IPS-NIHi7 (cell line): ENCODE data around the gene HNRNPL.
"Not testable (repeated sequence)": the region's sequence is repeated elsewhere in the genome, so short reads cannot be mapped to it uniquely, and the experiment has no call there.

Experiments
- DNase-seq: peaks from one replicate; pipeline ENCODE4 v3.0.0; 2012; ENCODE audit warnings: mixed read lengths; ENCODE audit errors: extremely low spot score

HNRNPL gene

GRCh38 chr19:38869836-38870607 lies 20.2 kb upstream of the HNRNPL start:
- DNase-seq, result peak; percentile 87

- peak; percentile 38 for DNase-seq
Measured at GRCh38 chr19:38869160-38869835, 19.5 kb upstream of the HNRNPL start.

GRCh38 chr19:38868551-38868950 lies 18.8 kb upstream of the HNRNPL start:
- peak; percentile 2 for DNase-seq

- peak; percentile 3 for DNase-seq
Measured at GRCh38 chr19:38867171-38867780, 17.5 kb upstream of the HNRNPL start.

- DNase-seq, result no peak
Measured at GRCh38 chr19:38862321-38863059, 12.7 kb upstream of the HNRNPL start.

GRCh38 chr19:38861368-38861767 lies 11.6 kb upstream of the HNRNPL start:
- DNase-seq, result no peak

- not testable (repeated sequence) for DNase-seq
Measured at GRCh38 chr19:38859631-38860204, 9.9 kb upstream of the HNRNPL start.

- DNase-seq, result no peak
Measured at GRCh38 chr19:38856813-38857212, 7.0 kb upstream of the HNRNPL start.

GRCh38 chr19:38855751-38856150 lies 6.0 kb upstream of the HNRNPL start:
- not testable (repeated sequence) for DNase-seq

- DNase-seq, result not testable (repeated sequence)
Measured at GRCh38 chr19:38854961-38855360, 5.2 kb upstream of the HNRNPL start.

GRCh38 chr19:38853214-38853613 lies 3.4 kb upstream of the HNRNPL start:
- no peak for DNase-seq

- DNase-seq, result peak; percentile 13
Measured at GRCh38 chr19:38852231-38853044, 2.7 kb upstream of the HNRNPL start.

GRCh38 chr19:38851622-38852230 lies 1.9 kb upstream of the HNRNPL start:
- DNase-seq, result peak; percentile 88

- peak; percentile 16 for DNase-seq
Measured at GRCh38 chr19:38850976-38851621, 1.3 kb upstream of the HNRNPL start.

GRCh38 chr19:38850436-38850975 lies 720 bp upstream of the HNRNPL start:
- DNase-seq, result peak; percentile 96

GRCh38 chr19:38849147-38849859 lies 483 bp downstream of the HNRNPL start:
- DNase-seq, result peak; percentile 92

GRCh38 chr19:38848299-38849146 lies 1.3 kb downstream of the HNRNPL start:
- DNase-seq, result peak; percentile 2

- no peak for DNase-seq
Measured at GRCh38 chr19:38846097-38846496, 3.7 kb downstream of the HNRNPL start.
